PFSK-1 (cell line): ENCODE results near the gene PPIL3.

Experiments used
- POLR2AphosphoS5 ChIP-seq: IDR thresholded peaks from 2 replicates; pipeline ENCODE4 v1.6.1; 2012; ENCODE audit warnings: low read depth, mild to moderate bottlenecking, control low read depth, low read length, moderate library complexity
- REST ChIP-seq, 2 experiments: IDR thresholded peaks; 2 replicates each; pipeline versions ENCODE4 v1.6.1 to v1.8.0; 2011 to 2012; ENCODE audit warnings: low read depth in 2 of 2, low read length in 2 of 2, control low read depth in 1 of 2, inconsistent platforms in 1 of 2, mild to moderate bottlenecking in 1 of 2, moderate library complexity in 1 of 2; ENCODE audit not compliant: insufficient read depth in 1 of 2
- SIN3A ChIP-seq: IDR thresholded peaks from 2 replicates; pipeline ENCODE4 v1.6.1; 2012; ENCODE audit warnings: mild to moderate bottlenecking, low read length, moderate library complexity, borderline replicate concordance; ENCODE audit not compliant: insufficient read depth

- TF ChIP-seq SIN3A = no peak
- TF ChIP-seq REST (IDR thresholded peaks at IDR 0.05; ENCODE audit: insufficient read depth in 1 of 2, low read depth in 2 of 2, low read length in 2 of 2) = no peak
- TF ChIP-seq POLR2AphosphoS5 = no peak
Measured at GRCh38 chr2:200847939-200848338, 40.9 kb downstream of the PPIL3 start.
